Mesenteric fat pad (tissue), 1 donor: ENCODE results near the gene PDE2A. TPM values are rescaled to one million over a fixed set of nuclear protein-coding genes. Genes with fewer than 3 reads are reported as not detected.

Source experiments
- DNase-seq: peaks from one replicate; pipeline ENCODE4 v3.0.0-alpha.2; 2020; ENCODE audit warnings: low spot score
- long read RNA-seq: library from polyadenylated mRNA; unstranded; transcript quantifications from one replicate; pipeline ENCODE4 v2.0.0, GENCODE V29; 2020
- total RNA-seq: library from RNA; stranded (reverse); fragmentation: NEBNext Ultra II Directional; extraction: Animal tissue kit (Norgen Biotek cat#: 25700); gene quantifications from one replicate; pipeline ENCODE4 v1.2.1, GENCODE V29; 2021
- donor health status: DM: yes; HTN: yes; CAD: no.

PDE2A gene
- total RNA-seq, result 125 TPM
- long read RNA-seq, full-length matches to known transcripts, result 22 of 163 reads
- long read RNA-seq, partial matches to known transcripts, result 109 of 163 reads
- long read RNA-seq, other reads (novel, unspliced or antisense), result 32 of 163 reads

GRCh38 chr11:72673943-72674828, at the start of gene PDE2A:
TSS of gene PDE2A (minus strand) at chr11:72674422. CDS start at chr11:72674207, 215 bp downstream.
- no peak for DNase-seq

DNA sequence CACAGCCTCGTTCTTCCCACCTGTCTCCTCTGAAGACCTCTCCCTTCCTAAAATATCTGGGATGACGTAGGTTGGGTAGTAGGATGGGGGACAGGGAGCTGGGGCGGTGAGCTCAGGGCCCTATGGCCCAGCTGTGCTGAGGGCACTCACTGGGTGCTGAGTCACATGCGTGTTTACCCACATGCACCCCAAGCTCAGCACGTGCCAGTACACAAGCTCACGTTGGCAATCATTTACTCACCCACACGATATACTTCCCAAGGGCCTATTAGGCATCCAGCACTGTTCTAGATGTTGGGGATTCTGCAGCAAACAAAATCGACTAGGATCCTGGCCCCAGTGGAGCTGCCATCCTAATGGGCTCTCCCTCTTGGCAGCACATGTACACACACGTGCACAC, 49.3 kb upstream of the PDE2A start:
- DNase-seq, result no peak

DNA sequence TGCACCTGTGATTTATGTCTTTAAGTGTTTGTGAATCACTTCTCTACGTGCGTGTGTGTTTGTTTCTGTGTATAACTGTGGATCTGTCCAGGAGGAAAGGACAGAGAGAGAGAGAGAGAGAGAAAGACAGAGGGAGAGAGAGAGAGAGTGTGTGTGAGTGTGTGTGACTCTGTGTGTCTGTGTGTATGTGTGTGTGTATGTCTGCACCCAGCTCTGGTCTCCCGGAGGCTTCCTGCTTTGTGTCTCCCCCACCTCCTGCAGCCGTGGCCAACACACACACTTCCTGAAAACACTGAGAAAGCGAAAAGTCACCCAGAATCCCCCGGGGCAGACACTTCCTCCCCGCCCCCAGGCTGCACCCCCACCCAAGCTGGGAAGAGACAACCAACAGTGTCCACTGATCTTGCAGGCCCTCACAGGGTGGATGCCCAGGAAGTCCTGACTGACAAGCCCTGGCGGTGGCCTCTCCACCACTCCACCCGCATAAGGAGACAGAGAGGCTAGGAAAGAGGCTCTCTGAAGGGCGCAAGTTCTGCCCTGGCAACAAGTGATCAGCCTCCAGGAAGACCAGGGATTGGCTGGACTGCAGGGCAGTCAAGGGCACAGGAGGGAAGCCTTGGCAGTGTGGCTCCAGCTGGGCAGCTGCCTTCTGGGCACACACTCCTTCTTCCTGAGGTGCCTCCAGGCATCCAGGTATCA, 48.0 kb upstream of the PDE2A start:
- peak; percentile 93 for DNase-seq

DNA sequence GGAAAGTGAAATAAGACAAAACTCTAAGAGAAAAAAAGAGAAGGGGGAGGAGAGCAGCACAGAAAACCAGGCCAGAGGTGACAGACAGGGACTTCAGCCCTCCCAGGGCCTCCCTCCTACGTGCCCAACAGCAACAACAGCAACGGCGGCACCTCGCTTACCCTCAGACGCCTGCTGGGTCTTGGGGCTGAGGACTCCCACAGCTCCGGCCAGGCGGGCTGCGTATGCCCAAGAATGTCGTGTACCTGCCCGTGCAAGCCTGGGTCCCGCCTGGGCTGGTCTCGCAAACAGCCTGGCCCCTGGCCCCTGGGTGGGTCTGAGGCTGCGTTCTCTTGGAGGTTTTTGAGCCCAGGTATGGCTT, 47.4 kb upstream of the PDE2A start:
- DNase-seq, result no peak

- DNase-seq, result no peak
These were observed 47.1 kb upstream of the PDE2A start for GRCh38 chr11:72721276-72721675.

GRCh38 chr11:72720784-72721183, 46.6 kb upstream of the PDE2A start:
- no peak for DNase-seq

DNA sequence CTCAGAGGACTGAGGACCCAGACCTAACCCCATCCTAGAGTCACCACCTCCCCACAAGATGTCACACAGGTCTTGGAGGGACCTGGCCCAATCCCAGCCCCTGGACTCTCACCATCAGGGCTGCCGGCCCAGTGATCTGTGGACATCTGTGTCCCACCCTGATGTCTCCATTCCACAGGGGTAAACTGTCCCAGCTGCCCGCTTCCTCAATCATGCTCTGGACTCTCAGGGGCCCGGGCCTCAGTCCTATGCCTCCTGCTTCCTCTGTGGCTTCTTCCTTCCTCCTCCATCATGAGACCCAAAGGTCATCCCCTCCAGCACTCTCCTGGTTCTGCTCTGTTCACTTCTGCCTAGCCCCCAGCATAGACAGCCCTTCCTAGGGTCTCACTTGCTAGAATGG, 45.8 kb upstream of the PDE2A start:
- no peak for DNase-seq

DNA sequence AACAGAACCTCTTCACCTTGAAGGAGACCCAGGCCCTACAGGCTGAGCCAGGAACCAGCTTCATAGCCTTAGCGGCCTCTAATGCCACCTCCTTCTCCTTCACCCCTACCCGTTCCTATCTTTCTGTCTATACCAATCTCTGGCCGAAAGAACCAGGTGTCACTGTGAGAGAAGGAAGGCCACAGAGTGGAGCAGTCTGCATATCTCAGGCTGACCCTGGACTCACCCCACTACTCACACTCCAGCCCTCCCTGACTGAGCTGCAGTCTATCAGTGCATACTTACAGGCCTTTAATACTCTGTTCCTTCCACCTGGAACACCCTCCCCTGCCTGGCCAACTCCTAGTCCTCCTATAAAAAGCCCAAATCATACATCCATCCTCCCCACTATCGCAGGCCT, 45.3 kb upstream of the PDE2A start:
- DNase-seq, result no peak

- DNase-seq, result no peak
These were observed 44.9 kb upstream of the PDE2A start for GRCh38 chr11:72719144-72719543.

DNA sequence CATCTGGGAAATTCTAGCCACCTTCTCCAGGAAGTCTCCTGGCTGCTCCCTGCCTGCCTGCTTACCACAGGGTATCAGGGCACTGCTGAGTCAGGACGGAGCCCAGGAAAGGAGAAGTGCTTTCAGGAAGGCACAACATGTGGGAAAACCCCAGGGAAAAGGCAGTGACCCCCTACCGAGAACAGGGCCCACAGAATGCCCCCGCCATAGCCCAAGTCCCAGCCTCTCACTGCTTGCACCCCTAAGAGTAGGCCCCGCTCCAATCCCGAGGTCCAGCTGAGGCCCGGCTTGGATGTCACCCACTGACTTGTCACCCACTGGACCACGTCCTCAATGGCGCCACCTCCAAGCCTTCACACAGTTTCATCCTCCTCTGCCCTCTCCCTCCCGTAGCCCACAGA, 43.9 kb upstream of the PDE2A start:
- DNase-seq, result no peak

DNA sequence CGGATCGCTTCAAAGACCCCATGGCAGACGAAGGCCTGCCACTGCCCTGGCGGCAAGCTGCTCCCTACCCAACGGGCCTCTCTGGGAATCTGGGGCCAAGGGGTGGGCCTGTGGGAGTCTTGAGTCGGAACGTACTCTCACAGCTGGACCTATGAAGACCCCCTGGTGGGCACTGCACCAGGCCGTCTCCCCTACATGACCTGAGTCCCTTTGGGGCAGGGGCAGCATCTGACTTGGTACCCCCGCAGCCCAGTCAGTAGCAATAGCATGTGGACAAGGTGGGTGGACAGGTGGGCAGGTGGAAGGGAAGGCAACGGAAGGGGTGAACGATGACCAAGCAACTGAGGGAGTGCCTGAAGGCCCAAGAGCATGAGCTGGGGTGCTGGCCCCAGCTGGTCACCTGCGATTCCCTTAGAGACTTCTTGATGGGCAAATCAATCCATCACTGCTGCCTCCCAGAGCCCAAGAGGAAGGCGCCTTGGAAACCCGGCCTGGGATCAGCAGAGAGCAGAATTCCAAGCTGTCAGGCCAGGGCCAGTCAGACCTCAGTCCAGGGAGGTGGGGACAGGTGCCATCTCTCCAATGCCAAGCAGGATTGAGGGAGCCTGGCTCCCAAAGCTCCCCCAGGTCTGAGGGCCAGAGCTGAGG, 42.7 kb upstream of the PDE2A start:
- no peak for DNase-seq

GRCh38 chr11:72716290-72716689, 42.1 kb upstream of the PDE2A start:
- no peak for DNase-seq

DNA sequence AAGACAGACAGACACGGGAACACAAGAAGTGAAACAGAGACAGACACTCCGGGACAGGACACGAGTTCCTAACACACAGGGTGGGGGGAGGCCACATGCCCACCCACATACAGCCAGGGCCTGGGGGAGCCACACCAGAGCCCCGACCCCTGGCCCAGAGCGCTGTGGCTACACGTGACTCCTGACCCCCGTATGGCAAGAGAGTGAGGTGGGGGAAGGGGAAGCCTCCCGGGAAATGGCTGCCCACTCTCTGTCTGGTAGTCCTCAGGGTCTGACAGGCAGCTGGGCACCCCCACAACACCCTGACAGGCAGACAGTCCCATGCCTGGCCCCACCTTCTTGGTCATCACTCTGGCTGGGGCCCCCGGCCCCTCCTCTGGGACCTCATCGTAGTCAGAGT, 38.6 kb upstream of the PDE2A start:
- no peak for DNase-seq

DNA sequence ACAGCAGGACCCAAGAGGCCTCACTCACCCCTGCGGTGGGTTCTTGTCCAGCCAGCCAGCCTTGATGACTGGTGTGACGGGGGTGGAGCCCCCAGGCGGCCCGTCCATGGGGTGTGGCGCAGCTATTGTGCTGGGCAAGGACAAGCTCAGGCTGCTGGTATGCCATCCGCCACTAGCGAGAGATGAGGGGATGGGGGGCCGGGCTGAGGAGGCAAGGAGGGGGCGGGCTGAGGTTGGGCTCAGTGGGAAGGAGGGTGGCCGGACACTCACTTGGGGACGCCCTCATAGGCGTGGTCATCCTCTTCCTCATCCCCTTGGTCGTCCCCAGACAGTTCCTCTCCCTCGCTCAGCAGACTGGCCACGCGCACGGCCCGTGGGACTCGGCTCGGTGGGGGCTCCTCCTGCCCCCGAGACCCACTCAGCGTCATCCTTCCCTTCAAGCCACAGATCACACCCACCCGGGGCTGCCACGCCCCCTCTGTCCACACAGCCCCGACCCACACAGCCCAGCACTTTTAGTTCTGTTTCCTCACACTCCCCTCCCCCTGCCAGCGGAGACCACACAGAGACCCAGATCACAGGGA, 38.0 kb upstream of the PDE2A start:
- DNase-seq, result no peak

DNA sequence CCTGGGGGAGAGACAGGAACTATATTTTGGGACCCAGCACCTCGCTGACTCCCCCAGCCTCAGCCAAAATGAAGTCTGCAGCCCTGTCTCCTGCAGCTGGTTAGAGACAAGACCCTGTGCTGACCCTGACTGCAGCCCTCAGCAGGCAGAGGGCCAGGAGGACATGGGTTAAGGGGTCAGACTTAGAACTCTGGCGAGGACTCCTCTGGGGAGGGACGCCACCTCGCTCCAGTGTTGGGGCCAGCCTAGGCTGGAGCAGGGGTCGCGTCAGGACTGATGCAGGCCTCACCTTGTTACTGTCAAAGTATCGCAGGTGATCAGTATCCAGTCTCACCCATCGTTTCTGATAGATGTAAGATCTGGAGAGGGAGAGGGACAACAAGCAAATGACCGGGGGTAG, 36.9 kb upstream of the PDE2A start:
- no peak for DNase-seq

DNA sequence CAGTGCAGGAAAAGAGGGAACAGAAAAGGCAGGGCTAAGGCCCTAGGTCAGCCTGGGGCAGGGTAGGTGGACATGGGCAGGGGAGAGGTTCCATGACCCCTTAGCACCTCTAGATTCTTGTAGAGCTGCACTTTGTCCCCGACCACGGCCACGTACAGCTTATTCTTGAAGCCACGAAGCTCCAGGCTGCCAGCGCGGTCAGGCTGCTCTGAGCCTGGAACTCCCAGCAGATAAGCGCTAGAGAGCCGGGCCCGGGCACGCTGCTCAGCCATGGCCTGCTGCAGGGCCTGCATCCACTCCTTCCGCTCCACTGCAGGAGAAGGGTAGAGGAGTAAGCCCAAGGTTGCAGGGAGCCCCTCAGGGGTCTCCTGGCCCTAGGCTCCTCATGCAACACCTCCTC, 36.1 kb upstream of the PDE2A start:
- DNase-seq, result no peak

DNA sequence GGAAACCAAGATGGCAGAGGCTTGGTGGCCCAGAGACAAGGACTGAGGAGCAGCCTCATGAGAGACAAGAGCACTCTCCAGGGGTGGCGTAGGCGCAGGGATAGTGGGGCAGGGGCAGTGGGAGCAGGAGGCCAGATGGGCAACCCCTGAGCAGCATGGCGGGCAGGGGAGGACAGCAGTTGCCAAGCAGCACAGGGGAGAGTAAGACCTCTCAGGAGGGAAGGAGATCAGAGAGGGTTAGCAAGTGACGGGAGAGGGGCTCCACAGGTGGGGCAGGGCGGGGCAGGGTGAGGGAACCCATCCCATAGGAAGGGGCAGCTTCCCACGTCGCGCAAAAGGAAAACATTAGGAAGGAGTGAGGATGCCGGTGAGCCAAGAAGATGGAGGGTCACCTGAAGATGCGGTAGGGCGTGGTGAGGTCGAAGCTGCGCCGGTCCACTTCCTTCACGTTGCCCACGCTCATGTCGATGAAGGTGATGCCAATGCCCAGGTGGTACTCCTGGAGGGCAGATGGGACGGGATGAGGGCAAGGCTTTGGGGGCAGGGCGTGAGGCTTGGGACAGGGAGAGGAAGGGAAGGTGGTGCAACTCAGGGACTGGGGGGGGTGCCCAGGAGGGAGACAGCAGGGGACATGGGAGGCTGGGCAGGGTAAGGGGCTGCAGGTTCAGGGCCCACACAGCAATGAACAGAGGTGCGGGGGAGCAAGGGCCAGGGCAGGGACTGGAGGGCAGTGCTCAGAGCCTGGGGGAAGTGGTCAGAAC, 35.4 kb upstream of the PDE2A start:
- DNase-seq, result no peak

DNA sequence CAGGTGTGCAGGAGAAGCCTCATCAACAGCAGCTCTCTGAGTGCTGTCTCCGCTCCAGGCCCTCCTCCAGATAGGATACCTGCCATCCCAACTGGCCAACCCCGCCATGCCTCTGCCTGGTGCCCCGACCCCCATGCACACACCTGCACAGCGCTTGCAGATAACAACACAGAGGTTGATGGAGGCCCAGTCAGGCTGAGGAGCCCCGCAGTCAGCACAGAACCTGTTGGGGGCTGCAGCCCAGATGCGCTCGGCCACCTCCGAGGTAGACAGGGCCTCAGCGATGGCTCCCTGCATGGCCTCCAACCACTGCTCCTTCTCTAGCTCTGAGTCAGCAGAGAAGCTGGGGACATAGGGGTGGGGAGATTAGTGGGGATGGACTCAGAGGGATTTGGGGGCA, 32.8 kb upstream of the PDE2A start:
- DNase-seq, result no peak

GRCh38 chr11:72706579-72706978, 32.4 kb upstream of the PDE2A start:
- no peak for DNase-seq

DNA sequence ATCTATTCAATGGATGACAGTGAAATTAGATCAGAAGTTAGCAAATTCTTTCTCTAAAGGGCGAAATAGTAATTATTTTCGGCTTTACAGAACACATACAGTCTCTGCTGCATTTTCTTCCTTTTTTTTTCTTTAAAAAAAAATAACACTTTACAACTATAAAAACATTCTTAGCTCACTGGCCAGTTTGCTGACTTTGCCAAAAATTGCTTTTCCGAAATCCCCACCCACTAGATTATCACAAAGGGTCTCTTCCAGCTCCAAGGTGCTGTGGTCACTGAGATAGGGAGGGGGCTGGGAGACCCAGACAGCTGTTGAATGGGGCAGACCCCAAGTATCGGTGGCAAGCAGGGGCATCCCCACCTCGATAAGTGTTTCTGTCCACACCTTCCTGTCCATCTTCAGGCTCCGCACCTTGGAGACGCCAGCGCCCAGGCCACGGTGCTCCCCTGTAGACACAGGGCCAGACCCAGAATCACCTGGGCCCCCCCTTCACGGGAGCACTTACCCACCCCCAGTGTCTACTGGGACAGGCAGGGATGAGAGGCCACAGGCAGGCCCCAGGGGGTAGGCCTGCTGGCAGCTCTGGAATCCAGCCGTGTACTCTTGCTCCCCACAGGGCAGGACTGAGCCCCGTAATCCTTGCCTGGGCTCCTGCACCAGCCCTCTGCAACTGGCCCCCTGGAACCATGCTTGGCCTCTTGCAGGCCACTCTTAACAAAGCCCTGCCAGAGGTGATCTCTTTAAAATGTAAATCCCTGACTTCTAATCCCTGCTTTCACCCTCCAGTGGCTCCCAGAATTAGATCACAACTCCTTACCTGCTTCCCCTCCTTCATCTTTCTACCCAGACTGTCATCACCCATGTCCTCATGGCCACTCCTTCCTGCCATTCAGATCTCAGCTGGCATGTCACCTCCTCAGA, 31.5 kb upstream of the PDE2A start:
- DNase-seq, result no peak
